Naive thymus-derived CD4-positive, alpha-beta T cell (primary cell): Measurements from ENCODE around the gene CCDC85B. TPM values are rescaled to one million over a fixed set of nuclear protein-coding genes. Genes with fewer than 3 reads are reported as not detected.

Source experiments
- ATAC-seq: fragments of 150-1000 bp; cut with Tn5 transposase; 2 replicates; pipeline ENCODE4 v1.10.0; 2021; ENCODE audit warnings: mild to moderate bottlenecking, moderate library complexity
- CTCF ChIA-PET: fragments of 350-600 bp; sonication (Branson Sonifier 250); formaldehyde crosslinking; loops from one replicate; lab custom pipeline; 2021; ENCODE audit warnings: antibody characterized with exemption; lab: Charles Lee
- POLR2A ChIA-PET: fragments of 350-600 bp; sonication (Branson Sonifier 250); formaldehyde crosslinking; loops from one replicate; lab custom pipeline; 2021; ENCODE audit warnings: antibody characterized with exemption, inconsistent platforms; lab: Charles Lee
- DNase-seq, 9 donors: peaks; one replicate each; pipeline versions ENCODE4 v3.0.0 to v3.0.0-alpha.2; 2020 to 2022; ENCODE audit warnings: mixed read lengths in 1 of 9
- H3K27ac ChIP-seq: one replicate; pipeline ENCODE4 v1.7.0; 2013; ENCODE audit warnings: mild to moderate bottlenecking, low read depth, low read length, moderate library complexity
- H3K27me3 ChIP-seq, 2 donors: one replicate each; pipeline ENCODE4 v1.7.0; 2013; ENCODE audit warnings: low read length in 2 of 2, mild to moderate bottlenecking in 2 of 2, moderate library complexity in 2 of 2; ENCODE audit not compliant: control insufficient read depth in 2 of 2, insufficient read depth in 2 of 2
- H3K36me3 ChIP-seq, 3 experiments: 1 replicate in 2 of 3; 2 replicates in 1 of 3; pipeline ENCODE4 v1.7.0; 2013; ENCODE audit warnings: low read length in 3 of 3, mild to moderate bottlenecking in 3 of 3, moderate library complexity in 1 of 3; ENCODE audit not compliant: insufficient read depth in 3 of 3, control insufficient read depth in 2 of 3
- H3K4me1 ChIP-seq, 2 donors: one replicate each; pipeline ENCODE4 v1.7.0; 2013; ENCODE audit warnings: low read length in 2 of 2, mild to moderate bottlenecking in 2 of 2, moderate library complexity in 1 of 2; ENCODE audit not compliant: control insufficient read depth in 2 of 2, insufficient read depth in 2 of 2
- H3K4me3 ChIP-seq: 2 replicates; pipeline ENCODE4 v1.7.0; 2013; ENCODE audit warnings: mild to moderate bottlenecking, low read length
- H3K9me3 ChIP-seq, 3 experiments: 1 replicate in 2 of 3; 2 replicates in 1 of 3; pipeline ENCODE4 v1.7.0; 2013; ENCODE audit warnings: low read length in 3 of 3; ENCODE audit not compliant: control insufficient read depth in 2 of 3
- H3K27ac Mint-ChIP-seq, 9 donors: one replicate each; pipeline ENCODE4 v1.8.0; 2020 to 2022; ENCODE audit warnings: mixed read lengths in 9 of 9, mild to moderate bottlenecking in 8 of 9, moderate library complexity in 5 of 9, inconsistent platforms in 2 of 9
- H3K27me3 Mint-ChIP-seq, 5 donors: one replicate each; pipeline ENCODE4 v1.8.0; 2021 to 2022; ENCODE audit warnings: mixed read lengths in 5 of 5, mild to moderate bottlenecking in 1 of 5
- H3K36me3 Mint-ChIP-seq, 5 donors: one replicate each; pipeline ENCODE4 v1.8.0; 2020 to 2022; ENCODE audit warnings: mixed read lengths in 5 of 5, mild to moderate bottlenecking in 3 of 5, inconsistent platforms in 1 of 5
- H3K4me1 Mint-ChIP-seq, 7 donors: one replicate each; pipeline ENCODE4 v1.8.0; 2020 to 2022; ENCODE audit warnings: mixed read lengths in 7 of 7, mild to moderate bottlenecking in 3 of 7, inconsistent platforms in 1 of 7
- H3K4me3 Mint-ChIP-seq, 10 donors: one replicate each; pipeline ENCODE4 v1.8.0; 2020 to 2022; ENCODE audit warnings: mild to moderate bottlenecking in 10 of 10, mixed read lengths in 10 of 10, moderate library complexity in 6 of 10, inconsistent platforms in 2 of 10
- H3K9me3 Mint-ChIP-seq, 11 donors: one replicate each; pipeline ENCODE4 v1.8.0; 2020 to 2022; ENCODE audit warnings: mixed read lengths in 11 of 11, mild to moderate bottlenecking in 4 of 11, inconsistent platforms in 1 of 11, moderate library complexity in 1 of 11
- intact Hi-C, 2 donors: fragments of 100-400 bp; cut with micrococcal nuclease; formaldehyde crosslinking; loops; one replicate each; pipeline ENCODE4 v1.15.1; 2023
- polyA plus RNA-seq, 2 donors: library from polyadenylated mRNA; unstranded; fragments of 300-500 nt; fragmentation: Illumina TruSeq; gene quantifications; one replicate each; pipeline ENCODE4 v1.2.3, GENCODE V29; 2021
- total RNA-seq, 6 experiments: library from RNA in 5 of 6; stranded (reverse) in 5 of 6; gene quantifications; 1 replicate in 5 of 6; 2 replicates in 1 of 6; pipeline ENCODE4 v1.2.3 and lab custom pipeline; 2021 to 2026

Gene CCDC85B
- total and polyA plus RNA-seq, 7 experiments from 2014 or later = 21.1 to 85.0 (median 27.4) TPM

- intact Hi-C loops = no loop called here
- DNase-seq = no peak
- Mint-ChIP-seq H3K4me1 (peaks cover 26 to 40% (median 30%) of the 10 kb centered on the region in 7 donors), H3K9me3 (no peaks in the 10 kb centered on the region), H3K27ac (peak overlapping the region in 5 of 9 donors; percentile 10 to 77 (median 61)), H3K4me3 (no peak overlapping the region), H3K27me3 (no peaks in the 10 kb centered on the region), H3K36me3 (peaks cover 0 to 1% (median 0%) of the 10 kb centered on the region in 5 donors)
- Histone ChIP-seq H3K9me3 (no peaks in the 10 kb centered on the region), H3K27ac (no peak overlapping the region), H3K4me3 (no peak overlapping the region), H3K27me3 (no peaks in the 10 kb centered on the region), H3K4me1 (peaks cover 20 to 29% of the 10 kb centered on the region in 2 donors), H3K36me3 (no peaks in the 10 kb centered on the region)
- ATAC-seq = no peak
- ChIA-PET CTCF (interaction anchor here (0.5 to 1.8 kb wide), 3 partner anchors 47 to 139 kb away, joined by 3 to 6 read pairs (median 6); no protein-coding TSS in a partner anchor), POLR2A (interaction anchor here (0.8 to 2.9 kb wide), 5 partner anchors 10 to 72 kb away, joined by 3 to 15 read pairs (median 6); partner anchors contain the start of genes CCDC85B, FIBP and MUS81)
These were observed 41.5 kb downstream of the CCDC85B start for GRCh38 chr11:65931773-65932557.

GRCh38 chr11:65932558-65932919, 42.1 kb downstream of the CCDC85B start:
- H3K4me1 Mint-ChIP-seq = peaks cover 21 to 34% (median 24%) of the 10 kb centered on the region in 7 donors
- DNase-seq = no peak
- H3K27ac ChIP-seq = no peak overlapping the region
- H3K27me3 Mint-ChIP-seq = peaks cover 0 to 4% (median 0%) of the 10 kb centered on the region in 5 donors
- no peaks in the 10 kb centered on the region for H3K9me3 Mint-ChIP-seq
- no peaks in the 10 kb centered on the region for H3K9me3 ChIP-seq
- no peak overlapping the region for H3K4me3 ChIP-seq
- peaks cover 0 to 1% (median 0%) of the 10 kb centered on the region in 5 donors for H3K36me3 Mint-ChIP-seq
- intact Hi-C loops = no loop called here
- H3K4me3 Mint-ChIP-seq = no peak overlapping the region
- POLR2A ChIA-PET = interaction anchor here (0.8 to 2.9 kb wide), 6 partner anchors 10 to 73 kb away, joined by 3 to 15 read pairs (median 6); partner anchors contain the start of genes CCDC85B, FIBP and MUS81
- ATAC-seq = no peak
- H3K36me3 ChIP-seq = no peaks in the 10 kb centered on the region
- CTCF ChIA-PET = interaction anchor here (0.5 to 1.8 kb wide), 2 partner anchors 48 to 139 kb away, joined by 3 to 6 read pairs; no protein-coding TSS in a partner anchor
- no peaks in the 10 kb centered on the region for H3K27me3 ChIP-seq
- H3K27ac Mint-ChIP-seq = peak overlapping the region in 2 of 9 donors; percentile 10 to 61
- peaks cover 15 to 23% of the 10 kb centered on the region in 2 donors for H3K4me1 ChIP-seq

- peaks cover 0 to 10% of the 10 kb centered on the region in 2 donors for H3K4me1 ChIP-seq
- no peaks in the 10 kb centered on the region for H3K36me3 ChIP-seq
- Mint-ChIP-seq H3K4me3 (no peak overlapping the region), H3K36me3 (peaks cover 0 to 1% (median 0%) of the 10 kb centered on the region in 5 donors), H3K9me3 (no peaks in the 10 kb centered on the region), H3K27me3 (peaks cover 0 to 12% (median 0%) of the 10 kb centered on the region in 5 donors), H3K27ac (no peak overlapping the region), H3K4me1 (peaks cover 6 to 19% (median 10%) of the 10 kb centered on the region in 7 donors)
- no peak overlapping the region for H3K4me3 ChIP-seq
- DNase-seq = no peak
- POLR2A ChIA-PET = interaction anchor here (0.6 to 2.9 kb wide), 2 partner anchors 45 to 227 kb away, joined by 3 to 15 read pairs; partner anchors contain the start of genes CCDC85B and FIBP
- no peaks in the 10 kb centered on the region for H3K9me3 ChIP-seq
- intact Hi-C loops = no loop called here
- no peaks in the 10 kb centered on the region for H3K27me3 ChIP-seq
- no peak overlapping the region for H3K27ac ChIP-seq
- ATAC-seq = no peak
- CTCF ChIA-PET = interaction anchor here (1.6 kb wide), 1 partner anchor 43 kb away, joined by 3 read pairs; the partner anchor contains the start of gene CCDC85B
These were observed 43.5 kb downstream of the CCDC85B start for GRCh38 chr11:65934014-65934413.

GRCh38 chr11:65937766-65938165, 47.3 kb downstream of the CCDC85B start:
- H3K27ac ChIP-seq = no peak overlapping the region
- DNase-seq (no peak), ATAC-seq (no peak)
- H3K36me3 Mint-ChIP-seq = no peaks in the 10 kb centered on the region
- H3K4me1 Mint-ChIP-seq = peaks cover 0 to 10% (median 0%) of the 10 kb centered on the region in 7 donors
- peaks cover 0 to under 1% of the 10 kb centered on the region in 2 donors for H3K4me1 ChIP-seq
- no peaks in the 10 kb centered on the region for H3K27me3 ChIP-seq
- no peak overlapping the region for H3K27ac Mint-ChIP-seq
- POLR2A ChIA-PET = interaction anchor here (0.6 kb wide), 1 partner anchor 18 kb away, joined by 3 read pairs; no protein-coding TSS in a partner anchor
- H3K4me3 ChIP-seq = no peak overlapping the region
- H3K27me3 Mint-ChIP-seq = peaks cover 0 to 16% (median 0%) of the 10 kb centered on the region in 5 donors
- H3K4me3 Mint-ChIP-seq = no peak overlapping the region
- H3K9me3 Mint-ChIP-seq = no peaks in the 10 kb centered on the region
- no peaks in the 10 kb centered on the region for H3K9me3 ChIP-seq
- CTCF ChIA-PET = no interaction called here
- intact Hi-C loops = no loop called here
- no peaks in the 10 kb centered on the region for H3K36me3 ChIP-seq

Other genes with a start within 250 kb of the CCDC85B start
- gene RELA, start 227.8 kb upstream of the CCDC85B start, total RNA-seq = 100 to 1,000 TPM; 106 to 303 (median 165) TPM
- gene RELA, start 227.8 kb upstream of the CCDC85B start, polyA plus RNA-seq = 10 to 100 TPM; 54.6 to 73.0 TPM
- 100 to 1,000 TPM in 4 of 5 experiments, 10 to 100 TPM in 1; 68.6 to 133 (median 113) TPM for gene KAT5, start 178.4 kb upstream of the CCDC85B start, total RNA-seq
- 10 to 100 TPM; 36.8 to 56.8 TPM for gene KAT5, start 178.4 kb upstream of the CCDC85B start, polyA plus RNA-seq
- gene RNASEH2C, start 169.9 kb upstream of the CCDC85B start, total RNA-seq = 10 to 100 TPM; 41.8 to 94.0 (median 82.0) TPM
- 10 to 100 TPM; 40.2 to 80.3 TPM for gene RNASEH2C, start 169.9 kb upstream of the CCDC85B start, polyA plus RNA-seq
- gene AP5B1, start 109.7 kb upstream of the CCDC85B start, total RNA-seq = 10 to 100 TPM; 21.5 to 31.0 (median 23.5) TPM
- gene AP5B1, start 109.7 kb upstream of the CCDC85B start, polyA plus RNA-seq = 10 to 100 TPM in 1 of 2 donors, 1 to 10 TPM in 1; 8.8 to 19.2 TPM
- not detected for gene OVOL1, start 103.6 kb upstream of the CCDC85B start, total RNA-seq
- gene OVOL1, start 103.6 kb upstream of the CCDC85B start, polyA plus RNA-seq = not detected
- 1 to 10 TPM in 3 of 5 experiments, under 1 TPM in 2; 0.81 to 2.0 (median 1.1) TPM for gene SNX32, start 56.7 kb upstream of the CCDC85B start, total RNA-seq
- gene SNX32, start 56.7 kb upstream of the CCDC85B start, polyA plus RNA-seq = under 1 TPM; 0.38 to 0.60 TPM
- 1,000 to 10,000 TPM in 1 of 5 experiments, 100 to 1,000 TPM in 4; 403 to 1,550 (median 533) TPM for gene CFL1, start 32.5 kb upstream of the CCDC85B start, total RNA-seq
- 1,000 to 10,000 TPM; 2,039 to 2,314 TPM for gene CFL1, start 32.5 kb upstream of the CCDC85B start, polyA plus RNA-seq
- 100 to 1,000 TPM in 2 of 5 experiments, 10 to 100 TPM in 3; 51.8 to 117 (median 97.7) TPM for gene MUS81, start 30.2 kb upstream of the CCDC85B start, total RNA-seq
- gene MUS81, start 30.2 kb upstream of the CCDC85B start, polyA plus RNA-seq = 10 to 100 TPM; 18.3 to 33.0 TPM
- gene EFEMP2, start 17.9 kb upstream of the CCDC85B start, total RNA-seq = 10 to 100 TPM in 3 of 5 experiments, 1 to 10 TPM in 2; 5.9 to 16.0 (median 12.7) TPM
- under 1 TPM; 0.40 to 0.60 TPM for gene EFEMP2, start 17.9 kb upstream of the CCDC85B start, polyA plus RNA-seq
- gene CTSW, start 10.8 kb upstream of the CCDC85B start, total RNA-seq = 100 to 1,000 TPM in 1 of 5 experiments, 10 to 100 TPM in 4; 24.9 to 148 (median 29.3) TPM
- gene CTSW, start 10.8 kb upstream of the CCDC85B start, polyA plus RNA-seq = 10 to 100 TPM; 31.7 to 58.7 TPM
- gene FIBP, start 2.2 kb upstream of the CCDC85B start, total RNA-seq = 10 to 100 TPM; 25.9 to 72.1 (median 43.4) TPM
- 10 to 100 TPM; 60.0 to 78.3 TPM for gene FIBP, start 2.2 kb upstream of the CCDC85B start, polyA plus RNA-seq
- gene FOSL1, start 9.7 kb downstream of the CCDC85B start, total RNA-seq = 10 to 100 TPM in 1 of 5 experiments, 1 to 10 TPM in 2, not detected in 2; 2.8 to 25.7 (median 4.0) TPM
- not detected for gene FOSL1, start 9.7 kb downstream of the CCDC85B start, polyA plus RNA-seq
- 10 to 100 TPM; 18.5 to 62.2 (median 40.4) TPM for gene C11orf68, start 28.4 kb downstream of the CCDC85B start, total RNA-seq
- gene C11orf68, start 28.4 kb downstream of the CCDC85B start, polyA plus RNA-seq = 100 to 1,000 TPM in 1 of 2 donors, 10 to 100 TPM in 1; 74.1 to 104 TPM
- 100 to 1,000 TPM in 1 of 5 experiments, 10 to 100 TPM in 4; 72.6 to 166 (median 81.9) TPM for gene DRAP1, start 28.8 kb downstream of the CCDC85B start, total RNA-seq
- 10 to 100 TPM; 87.7 to 89.3 TPM for gene DRAP1, start 28.8 kb downstream of the CCDC85B start, polyA plus RNA-seq
- gene TSGA10IP, start 54.8 kb downstream of the CCDC85B start, total RNA-seq = under 1 TPM in 1 of 5 experiments, not detected in 4; 0.64 TPM
- gene TSGA10IP, start 54.8 kb downstream of the CCDC85B start, polyA plus RNA-seq = not detected
- gene SART1, start 71.1 kb downstream of the CCDC85B start, total RNA-seq = 100 to 1,000 TPM in 1 of 5 experiments, 10 to 100 TPM in 4; 65.9 to 102 (median 90.8) TPM
- 10 to 100 TPM; 27.9 to 66.6 TPM for gene SART1, start 71.1 kb downstream of the CCDC85B start, polyA plus RNA-seq
- gene EIF1AD, start 111.5 kb downstream of the CCDC85B start, total RNA-seq = 100 to 1,000 TPM in 1 of 5 experiments, 10 to 100 TPM in 4; 49.9 to 114 (median 66.7) TPM
- gene EIF1AD, start 111.5 kb downstream of the CCDC85B start, polyA plus RNA-seq = 10 to 100 TPM; 17.7 to 25.3 TPM
- gene BANF1, start 111.8 kb downstream of the CCDC85B start, total RNA-seq = 100 to 1,000 TPM in 2 of 5 experiments, 10 to 100 TPM in 3; 54.5 to 234 (median 99.4) TPM
- gene BANF1, start 111.8 kb downstream of the CCDC85B start, polyA plus RNA-seq = 100 to 1,000 TPM; 192 to 203 TPM
- under 1 TPM in 1 of 5 experiments, not detected in 4; 0.42 TPM for gene CST6, start 121.3 kb downstream of the CCDC85B start, total RNA-seq
- gene CST6, start 121.3 kb downstream of the CCDC85B start, polyA plus RNA-seq = not detected
- 1 to 10 TPM in 2 of 5 experiments, not detected in 3; 1.4 to 4.2 TPM for gene CATSPER1, start 135.8 kb downstream of the CCDC85B start, total RNA-seq
- not detected for gene CATSPER1, start 135.8 kb downstream of the CCDC85B start, polyA plus RNA-seq
- not detected for gene GAL3ST3, start 158.5 kb downstream of the CCDC85B start, total RNA-seq
- gene GAL3ST3, start 158.5 kb downstream of the CCDC85B start, polyA plus RNA-seq = not detected
- 100 to 1,000 TPM; 163 to 248 (median 206) TPM for gene SF3B2, start 161.7 kb downstream of the CCDC85B start, total RNA-seq
- gene SF3B2, start 161.7 kb downstream of the CCDC85B start, polyA plus RNA-seq = 100 to 1,000 TPM in 1 of 2 donors, 10 to 100 TPM in 1; 81.8 to 140 TPM
- 100 to 1,000 TPM; 100 to 314 (median 252) TPM for gene PACS1, start 179.6 kb downstream of the CCDC85B start, total RNA-seq
- 100 to 1,000 TPM in 1 of 2 donors, 10 to 100 TPM in 1; 48.0 to 116 TPM for gene PACS1, start 179.6 kb downstream of the CCDC85B start, polyA plus RNA-seq